Neural progenitor cell (in vitro differentiated cells): ENCODE results near the gene PNPLA6. TPM values are rescaled to one million over a fixed set of nuclear protein-coding genes. Genes with fewer than 3 reads are reported as not detected.

Experiments used
- DNase-seq: peaks from one replicate; pipeline ENCODE4 v3.0.0-alpha.2; 2016; ENCODE audit warnings: low spot score
- H2AFZ ChIP-seq: fragments of 200-600 bp; sonication (generic); replicated peaks from 2 replicates; pipeline ENCODE4 v1.6.1; 2016; ENCODE audit warnings: antibody characterized with exemption
- H3F3A ChIP-seq: fragments of 200-600 bp; sonication (generic); 2 replicates; pipeline ENCODE4 v1.6.1; 2016; ENCODE audit warnings: antibody characterized with exemption, low read depth
- H3K27ac ChIP-seq: fragments of 200-600 bp; sonication (generic); 2 replicates; pipeline ENCODE4 v1.5.1; 2016; ENCODE audit warnings: mild to moderate bottlenecking
- H3K27me3 ChIP-seq: fragments of 200-600 bp; sonication (generic); 2 replicates; pipeline ENCODE4 v1.6.1; 2016; ENCODE audit warnings: mild to moderate bottlenecking, moderate library complexity
- H3K36me3 ChIP-seq: fragments of 200-600 bp; sonication (generic); 2 replicates; pipeline ENCODE4 v1.5.1; 2016
- H3K4me1 ChIP-seq: fragments of 200-600 bp; sonication (generic); 2 replicates; pipeline ENCODE4 v1.6.1; 2016; ENCODE audit warnings: mixed run types
- H3K4me2 ChIP-seq: fragments of 200-600 bp; sonication (generic); 2 replicates; pipeline ENCODE4 v1.6.1; 2016
- H3K4me3 ChIP-seq: fragments of 200-600 bp; sonication (generic); 2 replicates; pipeline ENCODE4 v1.5.1; 2016
- H3K79me2 ChIP-seq: fragments of 200-600 bp; sonication (generic); 2 replicates; pipeline ENCODE4 v1.6.1; 2016; ENCODE audit warnings: low read depth
- H3K9ac ChIP-seq: fragments of 200-600 bp; sonication (generic); 2 replicates; pipeline ENCODE4 v1.6.1; 2016
- H3K9me3 ChIP-seq: fragments of 200-600 bp; sonication (generic); 2 replicates; pipeline ENCODE4 v1.5.1; 2016; ENCODE audit warnings: low read depth
- H4K20me1 ChIP-seq: fragments of 200-600 bp; sonication (generic); 2 replicates; pipeline ENCODE4 v1.6.1; 2016; ENCODE audit warnings: low read depth
- H3K27ac Mint-ChIP-seq: 3 replicates; pipeline ENCODE4 v1.8.0; 2021; ENCODE audit warnings: mixed read lengths
- H3K27me3 Mint-ChIP-seq: 2 replicates; pipeline ENCODE4 v1.8.0; 2022; ENCODE audit warnings: low read depth, mild to moderate bottlenecking, inconsistent platforms, moderate library complexity, mixed read lengths; ENCODE audit not compliant: insufficient read depth
- H3K36me3 Mint-ChIP-seq: 3 replicates; pipeline ENCODE4 v1.8.0; 2021; ENCODE audit warnings: mixed read lengths
- H3K4me1 Mint-ChIP-seq: 3 replicates; pipeline ENCODE4 v1.8.0; 2021; ENCODE audit warnings: mixed read lengths
- H3K4me3 Mint-ChIP-seq: 3 replicates; pipeline ENCODE4 v1.8.0; 2021; ENCODE audit warnings: mild to moderate bottlenecking, moderate library complexity, mixed read lengths
- H3K9me3 Mint-ChIP-seq: 3 replicates; pipeline ENCODE4 v1.8.0; 2020; ENCODE audit warnings: mixed read lengths
- EZH2 ChIP-seq: fragments of 200-600 bp; sonication (generic); IDR thresholded peaks from 2 replicates; pipeline ENCODE4 v1.6.1; 2017; ENCODE audit warnings: antibody characterized with exemption, mild to moderate bottlenecking, moderate library complexity
- EZH2phosphoT487 ChIP-seq: fragments of 200-600 bp; sonication (generic); IDR thresholded peaks from 2 replicates; pipeline ENCODE4 v1.6.1; 2017; ENCODE audit warnings: antibody characterized with exemption
- small RNA-seq: library from RNA; depleted of rRNA; stranded (forward); fragments of <200 nt; gene quantifications from one replicate; pipeline ENCODE3, GENCODE V24; 2015
- total RNA-seq: library from RNA; depleted of rRNA; stranded (reverse); fragments of >200 nt; gene quantifications from 2 replicates; pipeline ENCODE4 v1.2.3, GENCODE V29; 2015; ENCODE audit warnings: low replicate concordance
- TF ChIP-seq, protein P1 (sequence below): fragments of 200-600 bp; sonication (generic); IDR thresholded peaks from 2 replicates; pipeline ENCODE4 v1.5.1; 2017; ENCODE audit warnings: antibody characterized with exemption, mild to moderate bottlenecking

The PNPLA6 gene
- total RNA-seq, 1 donor from 2014 or later: 25.5 TPM

DNA sequence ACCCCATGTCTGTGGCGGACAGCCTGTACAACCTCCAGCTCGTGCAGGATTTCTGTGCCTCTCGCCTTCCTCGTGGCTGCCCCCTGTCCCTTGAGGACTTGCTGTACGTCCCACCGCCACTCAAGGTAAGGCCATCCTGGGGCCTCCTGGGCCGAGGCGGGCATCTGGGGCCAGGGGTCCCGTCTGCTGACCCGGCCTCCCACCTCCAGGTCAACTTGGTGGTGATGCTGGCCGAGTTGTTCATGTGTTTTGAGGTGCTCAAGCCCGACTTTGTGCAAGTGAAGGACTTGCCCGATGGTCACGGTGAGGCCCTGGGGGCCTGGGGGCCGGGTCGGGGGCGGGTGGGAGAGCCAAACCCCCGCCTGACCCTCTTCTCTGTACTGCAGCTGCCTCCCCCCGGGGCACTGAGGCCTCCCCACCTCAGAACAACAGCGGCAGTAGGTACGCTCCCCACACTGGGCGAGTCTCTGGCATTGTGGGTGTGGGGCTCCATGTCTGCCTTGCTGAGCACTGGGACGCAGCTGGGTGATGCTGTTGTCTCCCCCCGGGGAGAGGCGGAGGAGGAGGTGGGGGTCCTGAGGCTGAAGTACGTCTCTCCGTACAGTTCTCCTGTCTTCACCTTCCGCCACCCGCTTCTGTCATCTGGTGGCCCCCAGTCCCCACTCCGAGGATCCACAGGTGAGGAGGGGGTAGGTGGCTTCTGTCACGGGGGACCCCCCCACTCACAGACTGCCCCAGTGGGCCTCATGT, 75.1 kb downstream of the PNPLA6 start:
- H3K27ac Mint-ChIP-seq: no peak overlapping the region
- H3K4me1 Mint-ChIP-seq: no peaks in the 10 kb centered on the region
- H3K36me3 ChIP-seq: no peaks in the 10 kb centered on the region

More for the DNA sequence above, 75.1 kb downstream of the PNPLA6 start:
- H3F3A ChIP-seq: no peaks in the 10 kb centered on the region
- H3K27me3 Mint-ChIP-seq: peaks cover 2% of the 10 kb centered on the region
- H3K4me1 ChIP-seq: no peaks in the 10 kb centered on the region
- H3K4me3 ChIP-seq: no peak overlapping the region
- H3K4me3 Mint-ChIP-seq: no peak overlapping the region
- no peaks in the 10 kb centered on the region for H3K27me3 ChIP-seq
- peaks cover under 1% of the 10 kb centered on the region for H4K20me1 ChIP-seq
- H3K9me3 ChIP-seq: no peaks in the 10 kb centered on the region
- no peak for TF ChIP-seq EZH2phosphoT487
- no peak for TF ChIP-seq EZH2
- TF ChIP-seq, protein P1, sequence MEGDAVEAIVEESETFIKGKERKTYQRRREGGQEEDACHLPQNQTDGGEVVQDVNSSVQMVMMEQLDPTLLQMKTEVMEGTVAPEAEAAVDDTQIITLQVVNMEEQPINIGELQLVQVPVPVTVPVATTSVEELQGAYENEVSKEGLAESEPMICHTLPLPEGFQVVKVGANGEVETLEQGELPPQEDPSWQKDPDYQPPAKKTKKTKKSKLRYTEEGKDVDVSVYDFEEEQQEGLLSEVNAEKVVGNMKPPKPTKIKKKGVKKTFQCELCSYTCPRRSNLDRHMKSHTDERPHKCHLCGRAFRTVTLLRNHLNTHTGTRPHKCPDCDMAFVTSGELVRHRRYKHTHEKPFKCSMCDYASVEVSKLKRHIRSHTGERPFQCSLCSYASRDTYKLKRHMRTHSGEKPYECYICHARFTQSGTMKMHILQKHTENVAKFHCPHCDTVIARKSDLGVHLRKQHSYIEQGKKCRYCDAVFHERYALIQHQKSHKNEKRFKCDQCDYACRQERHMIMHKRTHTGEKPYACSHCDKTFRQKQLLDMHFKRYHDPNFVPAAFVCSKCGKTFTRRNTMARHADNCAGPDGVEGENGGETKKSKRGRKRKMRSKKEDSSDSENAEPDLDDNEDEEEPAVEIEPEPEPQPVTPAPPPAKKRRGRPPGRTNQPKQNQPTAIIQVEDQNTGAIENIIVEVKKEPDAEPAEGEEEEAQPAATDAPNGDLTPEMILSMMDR: no peak
- H3K79me2 ChIP-seq: no peaks in the 10 kb centered on the region
- H3K4me2 ChIP-seq: no peak overlapping the region
- DNase-seq: no peak
- no peaks in the 10 kb centered on the region for H3K9me3 Mint-ChIP-seq
- no peak overlapping the region for H2AFZ ChIP-seq
- no peaks in the 10 kb centered on the region for H3K36me3 Mint-ChIP-seq
- no peak overlapping the region for H3K9ac ChIP-seq
- no peak overlapping the region for H3K27ac ChIP-seq

Small RNAs within 50 kb of the gene (small RNA-seq; reads per million reads assigned to genes)
- not detected for gene AC008878.2

Other genes starting within 250 kb of the PNPLA6 start
- gene INSR, start 241.3 kb upstream of the PNPLA6 start, total RNA-seq: 20.8 and 23.0 TPM in 2 replicates
- gene ARHGEF18, start 186.8 kb upstream of the PNPLA6 start, total RNA-seq: 13.6 and 41.0 TPM in 2 replicates
- gene PEX11G, start 46.7 kb upstream of the PNPLA6 start, total RNA-seq: 1.0 and 5.7 TPM in 2 replicates
- 16.9 and 50.3 TPM in 2 replicates for gene ZNF358, start 19.6 kb upstream of the PNPLA6 start, total RNA-seq
- gene MCOLN1, start 13.1 kb upstream of the PNPLA6 start, total RNA-seq: 6.6 and 7.1 TPM in 2 replicates
- gene CAMSAP3, start 60.1 kb downstream of the PNPLA6 start, total RNA-seq: 2.7 and 15.6 TPM in 2 replicates
- 30.9 and 51.4 TPM in 2 replicates for gene XAB2, start 93.8 kb downstream of the PNPLA6 start, total RNA-seq
- 22.0 and 30.3 TPM in 2 replicates for gene PET100, start 94.1 kb downstream of the PNPLA6 start, total RNA-seq
- not detected in 2 replicates for gene PCP2, start 98.0 kb downstream of the PNPLA6 start, total RNA-seq
- 12.7 and 21.9 TPM in 2 replicates for gene STXBP2, start 101.4 kb downstream of the PNPLA6 start, total RNA-seq
- gene RETN, start 133.3 kb downstream of the PNPLA6 start, total RNA-seq: not detected in 2 replicates
- not detected in 2 replicates for gene MCEMP1, start 141.4 kb downstream of the PNPLA6 start, total RNA-seq
- gene TRAPPC5, start 145.1 kb downstream of the PNPLA6 start, total RNA-seq: 24.4 and 53.7 TPM in 2 replicates
- not detected in 2 replicates for gene FCER2, start 166.4 kb downstream of the PNPLA6 start, total RNA-seq
- not detected in 2 replicates for gene CLEC4G, start 196.4 kb downstream of the PNPLA6 start, total RNA-seq
- not detected in 2 replicates for gene CD209, start 211.8 kb downstream of the PNPLA6 start, total RNA-seq
- not detected in 2 replicates for gene CLEC4M, start 227.5 kb downstream of the PNPLA6 start, total RNA-seq